Sigmoid colon (tissue), 7 donors: Measurements from ENCODE around the gene B3GAT1. TPM values are rescaled to one million over a fixed set of nuclear protein-coding genes. Genes with fewer than 3 reads are reported as not detected.

Experiments used
- DNase-seq: peaks from one replicate; pipeline ENCODE4 v3.0.0-alpha.2; 2019
- H3K27ac ChIP-seq, 4 donors: fragments of 200-600 bp; sonication (generic); one replicate each; pipeline ENCODE4 v1.5.1; 2016 to 2019; ENCODE audit warnings: mild to moderate bottlenecking in 1 of 4
- H3K27me3 ChIP-seq, 3 donors: fragments of 200-600 bp; sonication (generic); one replicate each; pipeline ENCODE4 v1.5.1; 2019; ENCODE audit warnings: mild to moderate bottlenecking in 1 of 3
- H3K36me3 ChIP-seq, 4 donors: fragments of 200-600 bp; sonication (generic); one replicate each; pipeline ENCODE4 v1.5.1; 2016 to 2019
- H3K4me1 ChIP-seq, 4 donors: fragments of 200-600 bp; sonication (generic); one replicate each; pipeline ENCODE4 v1.5.1; 2017 to 2019
- H3K4me3 ChIP-seq, 4 donors: fragments of 200-600 bp; sonication (generic); one replicate each; pipeline ENCODE4 v1.5.1; 2017 to 2019; ENCODE audit warnings: mild to moderate bottlenecking in 2 of 4, moderate library complexity in 1 of 4
- H3K9me3 ChIP-seq, 4 donors: fragments of 200-600 bp in 3 of 4; sonication (generic) in 3 of 4; one replicate each; pipeline versions ENCODE4 v1.5.1 to v1.6.1; 2013 to 2019
- CTCF ChIP-seq, 4 experiments: fragments of 450-650 bp in 3 of 4; fragments of 200-600 bp in 1 of 4; IDR thresholded peaks; one replicate each; pipeline ENCODE4 v1.5.1; 2016 to 2019; ENCODE audit warnings: antibody characterized with exemption in 4 of 4, mild to moderate bottlenecking in 3 of 4, moderate library complexity in 2 of 4
- EP300 ChIP-seq, 4 donors: sonication (generic); formaldehyde crosslinking; IDR thresholded peaks; one replicate each; pipeline ENCODE4 v1.6.1; 2017; ENCODE audit warnings: antibody characterized with exemption in 4 of 4
- POLR2A ChIP-seq, 2 donors: fragments of 450-650 bp; IDR thresholded peaks; one replicate each; pipeline ENCODE4 v1.6.1; 2016; ENCODE audit warnings: antibody characterized with exemption in 2 of 2, mild to moderate bottlenecking in 2 of 2, moderate library complexity in 2 of 2
- POLR2AphosphoS5 ChIP-seq, 4 donors: sonication (generic); formaldehyde crosslinking; IDR thresholded peaks; one replicate each; pipeline ENCODE4 v1.6.1; 2017; ENCODE audit warnings: antibody characterized with exemption in 4 of 4
- WGBS, 2 donors: extraction: QIAGEN DNeasy Blood & Tissue Kit; methylation state at CpG; one replicate each; pipeline ENCODE4 v1.1.7; 2013; 5-methylcytosine and 5-hydroxymethylcytosine counted together
- intact Hi-C: fragments of 100-400 bp; cut with DNase I; formaldehyde crosslinking; loops from one replicate; pipeline ENCODE4 v1.15.1; 2023
- polyA plus RNA-seq, 3 donors: library from polyadenylated mRNA; stranded (reverse); fragments of 200-250 nt; gene quantifications; one replicate each; pipeline ENCODE4 v1.2.3, GENCODE V29; 2013
- total RNA-seq, 4 donors: library from RNA; depleted of rRNA; stranded (reverse); fragments of >200 nt; gene quantifications; one replicate each; pipeline ENCODE4 v1.1.0, GENCODE V29; 2016
- donor health status: healthy with polysubstance abuse.
- donor health status: Bipolar disorder and iron deficiency.
- donor health status: healthy.

B3GAT1 gene
- total and polyA plus RNA-seq, 7 donors: 0.16 to 0.63 (median 0.27) TPM; not detected in 3

- intact Hi-C loops: no loop called here
- H3K4me1 ChIP-seq: peaks cover 0 to 9% (median 5%) of the 10 kb centered on the region in 4 donors
- peak; percentile 46 for DNase-seq
- no peak for TF ChIP-seq CTCF (IDR thresholded peaks at IDR 0.05)
- no peak for TF ChIP-seq POLR2AphosphoS5 (IDR thresholded peaks at IDR 0.05)
- no peak for TF ChIP-seq POLR2A (IDR thresholded peaks at IDR 0.05)
- no peak for TF ChIP-seq EP300 (IDR thresholded peaks at IDR 0.05)
- peaks cover 0 to 34% (median 0%) of the 10 kb centered on the region in 4 donors for H3K36me3 ChIP-seq
- no peak overlapping the region for H3K27ac ChIP-seq
- WGBS, 2 donors: 17 to 68% methylated on average over 11 of the region's 11 CpGs
- no peaks in the 10 kb centered on the region for H3K9me3 ChIP-seq
- H3K4me3 ChIP-seq: no peak overlapping the region
- no peaks in the 10 kb centered on the region for H3K27me3 ChIP-seq
These were observed 71.6 kb downstream of the B3GAT1 start for GRCh38 chr11:134340354-134340964.

- Histone ChIP-seq H3K4me3 (no peak overlapping the region), H3K36me3 (peaks cover 0 to 29% (median 0%) of the 10 kb centered on the region in 4 donors), H3K27me3 (no peaks in the 10 kb centered on the region), H3K9me3 (no peaks in the 10 kb centered on the region), H3K27ac (no peak overlapping the region), H3K4me1 (peaks cover 0 to 9% (median 5%) of the 10 kb centered on the region in 4 donors)
- WGBS, 2 donors: 19 to 72% methylated on average over 4 of the region's 4 CpGs
- no peak for DNase-seq
- intact Hi-C loops: no loop called here
- no peak for TF ChIP-seq EP300 (IDR thresholded peaks at IDR 0.05)
- TF ChIP-seq POLR2AphosphoS5 (IDR thresholded peaks at IDR 0.05): no peak
- no peak for TF ChIP-seq CTCF (IDR thresholded peaks at IDR 0.05)
- TF ChIP-seq POLR2A (IDR thresholded peaks at IDR 0.05): no peak
These were observed 72.3 kb downstream of the B3GAT1 start for GRCh38 chr11:134339756-134340155.

GRCh38 chr11:134338654-134339053 lies 73.4 kb downstream of the B3GAT1 start:
- H3K4me3 ChIP-seq: no peak overlapping the region
- peaks cover 0 to 22% (median 0%) of the 10 kb centered on the region in 4 donors for H3K36me3 ChIP-seq
- intact Hi-C loops: no loop called here
- no peak for TF ChIP-seq CTCF (IDR thresholded peaks at IDR 0.05)
- TF ChIP-seq POLR2AphosphoS5 (IDR thresholded peaks at IDR 0.05): no peak
- no peak for TF ChIP-seq EP300 (IDR thresholded peaks at IDR 0.05)
- TF ChIP-seq POLR2A (IDR thresholded peaks at IDR 0.05): no peak
- no peaks in the 10 kb centered on the region for H3K9me3 ChIP-seq
- H3K4me1 ChIP-seq: peaks cover 0 to 14% (median 5%) of the 10 kb centered on the region in 4 donors
- WGBS, 2 donors: 93 to 96% methylated on average over 7 of the region's 7 CpGs
- DNase-seq: no peak
- no peaks in the 10 kb centered on the region for H3K27me3 ChIP-seq
- no peak overlapping the region for H3K27ac ChIP-seq

GRCh38 chr11:134338068-134338467 lies 74.0 kb downstream of the B3GAT1 start:
- no peak overlapping the region for H3K27ac ChIP-seq
- no peaks in the 10 kb centered on the region for H3K27me3 ChIP-seq
- peaks cover 0 to 20% (median 5%) of the 10 kb centered on the region in 4 donors for H3K4me1 ChIP-seq
- no peak for TF ChIP-seq EP300 (IDR thresholded peaks at IDR 0.05)
- 93 to 97% methylated on average over 15 of the region's 15 CpGs for WGBS, 2 donors
- no peaks in the 10 kb centered on the region for H3K9me3 ChIP-seq
- no peak overlapping the region for H3K4me3 ChIP-seq
- no peak for DNase-seq
- intact Hi-C loops: no loop called here
- peaks cover 0 to 16% (median 0%) of the 10 kb centered on the region in 4 donors for H3K36me3 ChIP-seq

- no peaks in the 10 kb centered on the region for H3K9me3 ChIP-seq
- no peak overlapping the region for H3K27ac ChIP-seq
- H3K36me3 ChIP-seq: peaks cover 0 to 10% (median 0%) of the 10 kb centered on the region in 4 donors
- WGBS, 2 donors: 92 to 95% methylated on average over 4 of the region's 4 CpGs
- no peaks in the 10 kb centered on the region for H3K27me3 ChIP-seq
- TF ChIP-seq EP300 (IDR thresholded peaks at IDR 0.05) (no peak), CTCF (IDR thresholded peaks at IDR 0.05) (no peak), POLR2AphosphoS5 (IDR thresholded peaks at IDR 0.05) (no peak), POLR2A (IDR thresholded peaks at IDR 0.05) (no peak)
- intact Hi-C loops: no loop called here
- peaks cover 0 to 30% (median 14%) of the 10 kb centered on the region in 4 donors for H3K4me1 ChIP-seq
- H3K4me3 ChIP-seq: no peak overlapping the region
- no peak for DNase-seq
These were observed 75.0 kb downstream of the B3GAT1 start for GRCh38 chr11:134337051-134337450.
